Ishikawa (cell line): ENCODE results near the gene DRC3.

Experiments
- CREB1 ChIP-seq: IDR thresholded peaks from 2 replicates; pipeline ENCODE4 v1.6.1; 2012; ENCODE audit warnings: low read depth
- FOXM1 ChIP-seq: IDR thresholded peaks from 2 replicates; pipeline ENCODE4 v1.6.1; 2012; ENCODE audit warnings: low read depth, borderline replicate concordance
- NFIC ChIP-seq: IDR thresholded peaks from 2 replicates; pipeline ENCODE4 v1.6.1; 2012
- RAD21 ChIP-seq: IDR thresholded peaks from 2 replicates; pipeline ENCODE4 v1.6.1; 2012; ENCODE audit warnings: low read depth
- TAF1 ChIP-seq: IDR thresholded peaks from 2 replicates; pipeline ENCODE4 v1.6.1; 2012; ENCODE audit warnings: low read depth, mild to moderate bottlenecking
- TCF12 ChIP-seq: IDR thresholded peaks from 2 replicates; pipeline ENCODE4 v1.6.1; 2012; ENCODE audit warnings: low read depth
- TF ChIP-seq, protein P1 (sequence below): IDR thresholded peaks from 2 replicates; pipeline ENCODE4 v1.6.1; 2012; ENCODE audit warnings: low read depth, mild to moderate bottlenecking

DNA sequence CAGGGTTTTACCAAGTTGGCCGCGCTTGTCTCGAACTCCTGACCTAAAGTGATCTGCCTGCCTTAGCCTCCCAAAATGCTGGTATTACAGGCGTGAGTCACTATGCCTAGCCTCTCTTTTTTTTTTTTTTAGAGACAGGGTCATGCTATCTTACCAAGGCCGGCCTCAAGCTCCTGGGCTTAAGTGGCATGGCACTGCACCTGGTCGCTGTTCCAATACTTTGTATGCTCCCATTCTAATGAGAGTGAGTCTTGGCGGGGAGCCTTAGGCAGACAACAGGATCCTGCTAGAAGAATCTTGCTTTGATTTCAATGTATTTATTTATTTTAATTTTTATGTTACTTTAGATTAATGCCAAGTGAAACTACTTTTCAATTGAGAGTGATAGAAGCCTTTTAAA lies 22.3 kb upstream of the DRC3 start:
- TF ChIP-seq TAF1: no peak
- no peak for TF ChIP-seq CREB1
- TF ChIP-seq NFIC: no peak
- TF ChIP-seq FOXM1: no peak
- TF ChIP-seq RAD21: no peak
- TF ChIP-seq TCF12: no peak
- TF ChIP-seq, protein P1, sequence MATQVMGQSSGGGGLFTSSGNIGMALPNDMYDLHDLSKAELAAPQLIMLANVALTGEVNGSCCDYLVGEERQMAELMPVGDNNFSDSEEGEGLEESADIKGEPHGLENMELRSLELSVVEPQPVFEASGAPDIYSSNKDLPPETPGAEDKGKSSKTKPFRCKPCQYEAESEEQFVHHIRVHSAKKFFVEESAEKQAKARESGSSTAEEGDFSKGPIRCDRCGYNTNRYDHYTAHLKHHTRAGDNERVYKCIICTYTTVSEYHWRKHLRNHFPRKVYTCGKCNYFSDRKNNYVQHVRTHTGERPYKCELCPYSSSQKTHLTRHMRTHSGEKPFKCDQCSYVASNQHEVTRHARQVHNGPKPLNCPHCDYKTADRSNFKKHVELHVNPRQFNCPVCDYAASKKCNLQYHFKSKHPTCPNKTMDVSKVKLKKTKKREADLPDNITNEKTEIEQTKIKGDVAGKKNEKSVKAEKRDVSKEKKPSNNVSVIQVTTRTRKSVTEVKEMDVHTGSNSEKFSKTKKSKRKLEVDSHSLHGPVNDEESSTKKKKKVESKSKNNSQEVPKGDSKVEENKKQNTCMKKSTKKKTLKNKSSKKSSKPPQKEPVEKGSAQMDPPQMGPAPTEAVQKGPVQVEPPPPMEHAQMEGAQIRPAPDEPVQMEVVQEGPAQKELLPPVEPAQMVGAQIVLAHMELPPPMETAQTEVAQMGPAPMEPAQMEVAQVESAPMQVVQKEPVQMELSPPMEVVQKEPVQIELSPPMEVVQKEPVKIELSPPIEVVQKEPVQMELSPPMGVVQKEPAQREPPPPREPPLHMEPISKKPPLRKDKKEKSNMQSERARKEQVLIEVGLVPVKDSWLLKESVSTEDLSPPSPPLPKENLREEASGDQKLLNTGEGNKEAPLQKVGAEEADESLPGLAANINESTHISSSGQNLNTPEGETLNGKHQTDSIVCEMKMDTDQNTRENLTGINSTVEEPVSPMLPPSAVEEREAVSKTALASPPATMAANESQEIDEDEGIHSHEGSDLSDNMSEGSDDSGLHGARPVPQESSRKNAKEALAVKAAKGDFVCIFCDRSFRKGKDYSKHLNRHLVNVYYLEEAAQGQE: no peak
